Fibroblast of pulmonary artery (primary cell): ENCODE data around the gene SAC3D1.
A peak's percentile ranks its signal among the peaks of the same experiment; 100 is the strongest.

Experiments
- DNase-seq: peaks from one replicate; pipeline ENCODE4 v3.0.0-alpha.2; 2010; ENCODE audit warnings: low read depth
- H3K4me3 ChIP-seq: replicated peaks from 2 replicates; pipeline ENCODE4 v1.5.1; 2011; ENCODE audit warnings: low read depth, mild to moderate bottlenecking, control low read depth, low read length, moderate library complexity
- TF ChIP-seq, protein P1 (sequence below): IDR thresholded peaks from 2 replicates; pipeline ENCODE4 v1.5.1; 2011; ENCODE audit warnings: mild to moderate bottlenecking, control low read depth, low read length, inconsistent platforms; ENCODE audit errors: missing control alignments

The SAC3D1 gene

DNA sequence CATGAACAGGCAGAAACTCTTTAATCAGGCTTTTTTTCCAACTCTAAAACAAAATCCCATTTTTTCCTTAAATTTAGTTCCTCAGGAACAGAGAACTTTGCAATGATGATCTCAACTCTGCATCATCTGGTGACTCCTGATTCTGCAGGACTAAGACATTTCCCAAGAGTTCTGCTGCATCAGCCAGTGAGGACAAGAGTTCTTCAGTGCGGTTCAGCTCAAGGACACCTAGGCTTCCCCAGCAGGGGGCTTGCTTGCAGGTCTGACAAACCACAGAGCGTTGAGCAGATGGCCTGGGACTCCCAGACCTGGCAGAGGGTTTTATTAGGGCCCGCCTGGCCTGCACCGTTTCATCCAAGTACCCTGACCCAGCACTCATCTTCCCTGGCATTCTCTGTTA lies 36.4 kb downstream of the SAC3D1 start:
- TF ChIP-seq, protein P1, sequence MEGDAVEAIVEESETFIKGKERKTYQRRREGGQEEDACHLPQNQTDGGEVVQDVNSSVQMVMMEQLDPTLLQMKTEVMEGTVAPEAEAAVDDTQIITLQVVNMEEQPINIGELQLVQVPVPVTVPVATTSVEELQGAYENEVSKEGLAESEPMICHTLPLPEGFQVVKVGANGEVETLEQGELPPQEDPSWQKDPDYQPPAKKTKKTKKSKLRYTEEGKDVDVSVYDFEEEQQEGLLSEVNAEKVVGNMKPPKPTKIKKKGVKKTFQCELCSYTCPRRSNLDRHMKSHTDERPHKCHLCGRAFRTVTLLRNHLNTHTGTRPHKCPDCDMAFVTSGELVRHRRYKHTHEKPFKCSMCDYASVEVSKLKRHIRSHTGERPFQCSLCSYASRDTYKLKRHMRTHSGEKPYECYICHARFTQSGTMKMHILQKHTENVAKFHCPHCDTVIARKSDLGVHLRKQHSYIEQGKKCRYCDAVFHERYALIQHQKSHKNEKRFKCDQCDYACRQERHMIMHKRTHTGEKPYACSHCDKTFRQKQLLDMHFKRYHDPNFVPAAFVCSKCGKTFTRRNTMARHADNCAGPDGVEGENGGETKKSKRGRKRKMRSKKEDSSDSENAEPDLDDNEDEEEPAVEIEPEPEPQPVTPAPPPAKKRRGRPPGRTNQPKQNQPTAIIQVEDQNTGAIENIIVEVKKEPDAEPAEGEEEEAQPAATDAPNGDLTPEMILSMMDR = no peak
- H3K4me3 ChIP-seq = no peak overlapping the region
- no peak for DNase-seq

DNA sequence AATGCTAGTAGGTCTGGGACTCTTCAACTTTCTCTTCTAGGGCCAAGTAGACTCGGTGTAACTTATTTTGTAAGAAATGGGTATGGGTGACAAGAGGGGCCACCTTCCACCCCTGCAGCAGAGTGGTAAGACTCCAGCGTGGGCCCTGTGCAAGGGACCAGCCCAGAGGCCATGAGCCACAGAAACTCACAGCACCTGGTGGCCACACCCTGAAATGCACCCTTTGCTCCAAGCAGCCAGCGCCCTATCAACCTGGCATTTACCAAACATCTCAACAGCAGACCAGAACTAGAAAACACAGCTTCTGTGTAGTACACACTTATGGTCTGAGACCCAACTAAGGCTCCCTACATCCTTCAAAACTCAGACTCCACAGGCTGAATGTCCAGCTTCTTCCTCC lies 37.1 kb downstream of the SAC3D1 start:
- DNase-seq = peak; percentile 49
- TF ChIP-seq, protein P1 = peak; percentile 54
- no peak overlapping the region for H3K4me3 ChIP-seq

DNA sequence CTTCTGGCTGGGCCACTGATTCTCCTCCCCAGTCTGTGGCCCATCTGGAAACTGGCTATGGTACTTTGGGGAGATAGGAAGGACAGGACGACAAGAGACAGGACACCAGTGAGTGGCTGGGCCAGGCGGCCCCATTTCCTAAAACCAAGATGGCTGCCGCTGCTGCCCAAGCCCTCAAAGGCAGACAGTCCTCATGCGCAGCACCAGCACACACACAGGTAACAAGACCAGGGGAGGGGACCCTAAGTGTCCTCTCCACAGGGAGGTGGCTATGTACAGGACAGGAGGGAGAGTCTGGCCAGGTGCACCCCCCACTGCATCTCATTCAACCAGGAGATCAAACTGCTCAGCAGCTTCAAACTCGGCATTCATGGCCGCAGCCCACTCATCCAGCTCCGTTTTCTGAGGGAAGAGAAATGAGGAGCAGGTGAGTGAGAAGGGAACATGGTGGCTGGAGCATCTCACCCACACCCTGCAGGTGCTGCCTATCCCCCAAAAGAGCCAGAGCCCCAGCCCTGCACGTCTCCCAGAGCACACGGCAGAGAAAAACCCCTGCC lies 37.9 kb downstream of the SAC3D1 start:
- TF ChIP-seq, protein P1 = no peak
- no peak for DNase-seq
- H3K4me3 ChIP-seq = no peak overlapping the region

DNA sequence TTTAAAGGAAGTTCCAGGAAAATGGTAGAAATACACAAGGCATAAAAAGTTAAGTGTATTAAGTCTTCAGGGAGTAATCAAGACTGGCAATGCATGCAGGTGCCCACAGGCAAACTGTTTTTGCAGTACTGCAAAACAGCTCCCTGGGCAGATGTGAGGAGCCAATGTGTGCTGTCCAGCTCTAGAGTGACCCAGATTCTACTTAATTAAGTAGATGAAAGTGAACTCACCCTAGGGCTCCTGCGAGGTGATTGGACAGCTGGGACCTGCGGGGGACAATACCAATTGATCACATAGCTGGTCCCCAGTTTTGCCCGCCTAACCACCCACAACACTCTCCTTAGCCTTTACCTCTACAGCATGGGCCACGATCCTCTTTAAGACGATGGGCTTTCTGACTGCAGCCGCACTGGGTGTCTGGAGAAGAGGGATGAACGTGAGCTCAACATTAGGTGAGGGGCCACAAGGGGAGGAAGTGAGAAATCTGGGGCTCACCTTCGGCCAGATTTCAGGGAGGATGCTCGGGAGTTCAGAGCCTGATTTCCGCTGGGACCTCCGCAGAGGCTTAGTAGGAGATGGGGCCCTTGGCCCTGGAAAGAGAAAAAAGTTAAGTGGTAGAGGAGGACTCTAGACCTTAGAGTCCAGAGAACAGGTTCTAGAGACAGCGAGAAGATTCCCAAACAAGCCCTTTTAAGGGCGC lies 42.3 kb downstream of the SAC3D1 start:
- H3K4me3 ChIP-seq = peak overlapping the region; percentile 92
- TF ChIP-seq, protein P1 = no peak
- no peak for DNase-seq

DNA sequence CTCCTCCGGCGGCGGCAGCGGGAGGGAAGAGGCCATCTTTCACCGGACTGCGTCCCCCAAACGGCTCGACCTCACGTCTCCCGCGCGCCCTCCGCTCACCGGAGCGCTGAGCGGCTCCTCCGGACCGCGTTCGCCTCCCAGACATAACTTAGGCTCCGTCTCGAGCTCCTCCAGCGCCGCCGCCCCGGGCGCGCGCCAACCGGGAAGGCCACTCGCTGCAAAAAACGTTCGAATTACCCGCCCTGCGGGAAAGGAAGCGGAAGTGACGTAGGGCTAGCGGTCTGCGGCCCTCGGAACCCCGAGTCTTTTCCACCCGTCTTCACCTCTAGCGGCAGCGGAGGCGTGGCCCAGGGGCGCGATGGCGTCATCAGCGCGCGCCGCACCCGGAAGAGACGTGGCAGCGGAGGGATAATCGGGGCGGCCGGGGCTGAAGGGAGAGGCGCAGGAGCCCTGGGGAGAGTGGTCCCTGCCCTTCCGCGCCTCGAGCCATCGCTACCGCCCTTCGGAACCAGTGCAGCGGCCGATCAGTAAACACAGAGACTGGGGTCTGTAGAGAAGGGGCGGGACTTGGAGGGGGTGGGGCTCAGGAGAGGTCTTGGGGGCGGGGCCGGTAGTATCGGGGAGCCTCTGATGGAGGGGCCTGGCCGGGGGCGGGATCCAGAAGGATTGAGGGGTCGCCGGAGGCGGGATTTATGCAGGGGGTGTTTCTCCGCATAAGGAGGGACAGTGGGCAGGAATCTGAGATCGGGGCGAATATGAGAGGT lies 43.0 kb downstream of the SAC3D1 start, which contains the start of the genes CDCA5 and ZFPL1:
Gene CDCA5 (minus strand): TSS at position 207 of the 764 bp plus-strand sequence. CDS start 62 bp downstream, at position 145.
Gene ZFPL1 (plus strand): TSS at position 389 of the 764 bp plus-strand sequence. CDS start 477 bp downstream, outside the sequence.
- H3K4me3 ChIP-seq = peak within 1 kb of the TSS; percentile 92
- TF ChIP-seq, protein P1 = no peak
- DNase-seq = peak; percentile 97

DNA sequence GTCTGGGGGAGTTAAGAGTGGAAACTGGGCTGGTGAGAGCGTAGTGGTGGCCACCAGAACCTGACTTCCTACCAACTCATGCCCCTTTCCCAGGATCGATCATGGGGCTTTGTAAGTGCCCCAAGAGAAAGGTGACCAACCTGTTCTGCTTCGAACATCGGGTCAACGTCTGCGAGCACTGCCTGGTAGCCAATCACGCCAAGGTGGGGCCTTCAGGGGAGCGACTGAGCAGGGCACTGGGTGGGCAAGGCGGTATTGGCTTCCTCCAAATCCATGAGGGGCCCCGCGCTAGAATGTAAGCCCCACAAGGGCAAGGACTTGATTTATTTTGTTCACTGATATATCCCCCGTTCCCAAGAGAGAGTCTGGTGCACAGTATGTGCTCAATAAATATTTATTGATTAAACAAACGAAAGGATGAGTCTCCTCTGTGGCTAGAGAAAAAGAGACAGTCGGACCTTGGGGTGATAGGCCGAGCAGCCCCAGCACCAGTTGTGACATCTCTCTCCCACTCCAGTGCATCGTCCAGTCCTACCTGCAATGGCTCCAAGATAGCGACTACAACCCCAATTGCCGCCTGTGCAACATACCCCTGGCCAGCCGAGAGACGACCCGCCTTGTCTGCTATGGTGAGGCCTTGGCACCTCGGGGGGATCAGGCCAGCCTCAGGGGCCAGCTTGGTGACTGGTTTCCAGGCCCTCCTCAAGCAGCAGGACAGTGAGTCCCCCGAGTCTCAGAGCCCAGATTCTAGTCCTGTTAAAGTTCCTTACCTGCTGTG lies 43.8 kb downstream of the SAC3D1 start:
- TF ChIP-seq, protein P1 = no peak
- DNase-seq = no peak
- H3K4me3 ChIP-seq = peak overlapping the region; percentile 92
